Stomach (tissue), 9 donors: ENCODE measurements around the gene ERCC2. TPM values are rescaled to one million over a fixed set of nuclear protein-coding genes. Genes with fewer than 3 reads are reported as not detected.

Source experiments
- DNase-seq, 2 donors: peaks; one replicate each; pipeline versions ENCODE4 v3.0.0 to v3.0.0-alpha.2; 2013 to 2019
- H3K27ac ChIP-seq, 5 donors: fragments of 200-600 bp in 4 of 5; sonication (generic) in 4 of 5; one replicate each; pipeline ENCODE4 v1.5.1; 2013 to 2019; ENCODE audit warnings: mild to moderate bottlenecking in 1 of 5, moderate library complexity in 1 of 5
- H3K27me3 ChIP-seq, 3 donors: fragments of 200-600 bp; sonication (generic); one replicate each; pipeline ENCODE4 v1.5.1; 2017 to 2019; ENCODE audit warnings: mixed run types in 1 of 3
- H3K36me3 ChIP-seq, 4 donors: fragments of 200-600 bp; sonication (generic); 1 replicate in 3 of 4; 2 replicates in 1 of 4; pipeline ENCODE4 v1.5.1; 2016 to 2019
- H3K4me1 ChIP-seq, 4 donors: fragments of 200-600 bp; sonication (generic); one replicate each; pipeline ENCODE4 v1.5.1; 2016 to 2019
- H3K4me3 ChIP-seq, 4 donors: fragments of 200-600 bp; sonication (generic) in 3 of 4; one replicate each; pipeline ENCODE4 v1.5.1; 2016 to 2019; ENCODE audit warnings: mild to moderate bottlenecking in 1 of 4
- H3K9me3 ChIP-seq, 4 donors: fragments of 200-600 bp; sonication (generic); one replicate each; pipeline ENCODE4 v1.5.1; 2016 to 2019
- EP300 ChIP-seq: sonication (generic); formaldehyde crosslinking; IDR thresholded peaks from one replicate; pipeline ENCODE4 v1.6.1; 2017; ENCODE audit warnings: antibody characterized with exemption
- POLR2A ChIP-seq, 4 donors: fragments of 450-650 bp; IDR thresholded peaks; one replicate each; pipeline ENCODE4 v1.6.1; 2016; ENCODE audit warnings: antibody characterized with exemption in 4 of 4, control low read depth in 2 of 4, mild to moderate bottlenecking in 1 of 4, moderate library complexity in 1 of 4
- POLR2AphosphoS5 ChIP-seq, 3 donors: sonication (generic); formaldehyde crosslinking; IDR thresholded peaks; one replicate each; pipeline ENCODE4 v1.6.1; 2016; ENCODE audit warnings: antibody characterized with exemption in 3 of 3
- WGBS, 5 donors: extraction: QIAGEN DNeasy Blood & Tissue Kit in 3 of 5; methylation state at CpG; one replicate each; pipeline versions ENCODE4 v1.1.5 to v1.1.7; 2013 to 2018; 5-methylcytosine and 5-hydroxymethylcytosine counted together
- intact Hi-C: fragments of 100-400 bp; cut with DNase I; formaldehyde crosslinking; loops from one replicate; pipeline ENCODE4 v1.15.1; 2023; ENCODE audit warnings: low total_unique reads
- polyA plus RNA-seq, 3 donors: library from polyadenylated mRNA; stranded (reverse); fragments of 200-250 nt; gene quantifications; one replicate each; pipeline ENCODE4 v1.2.3, GENCODE V29; 2013
- total RNA-seq, 5 donors: library from RNA; depleted of rRNA; stranded (reverse); fragments of >200 nt; gene quantifications; one replicate each; pipeline versions ENCODE4 v1.1.0 to v1.2.3, GENCODE V29; 2014 to 2016
- TF ChIP-seq, protein P1 (sequence below), 7 experiments: fragments of 450-650 bp in 4 of 7; fragments of 200-600 bp in 3 of 7; sonication (generic) in 3 of 7; IDR thresholded peaks; one replicate each; pipeline ENCODE4 v1.5.1; 2016 to 2019; ENCODE audit warnings: antibody characterized with exemption in 7 of 7, control low read depth in 2 of 7, mild to moderate bottlenecking in 1 of 7
- donor health status: healthy with polysubstance abuse.
- donor health status: Bipolar disorder and iron deficiency.
- donor health status: healthy.

ERCC2 gene
- total and polyA plus RNA-seq, 8 donors: 5.3 to 77.3 (median 8.7) TPM

DNA sequence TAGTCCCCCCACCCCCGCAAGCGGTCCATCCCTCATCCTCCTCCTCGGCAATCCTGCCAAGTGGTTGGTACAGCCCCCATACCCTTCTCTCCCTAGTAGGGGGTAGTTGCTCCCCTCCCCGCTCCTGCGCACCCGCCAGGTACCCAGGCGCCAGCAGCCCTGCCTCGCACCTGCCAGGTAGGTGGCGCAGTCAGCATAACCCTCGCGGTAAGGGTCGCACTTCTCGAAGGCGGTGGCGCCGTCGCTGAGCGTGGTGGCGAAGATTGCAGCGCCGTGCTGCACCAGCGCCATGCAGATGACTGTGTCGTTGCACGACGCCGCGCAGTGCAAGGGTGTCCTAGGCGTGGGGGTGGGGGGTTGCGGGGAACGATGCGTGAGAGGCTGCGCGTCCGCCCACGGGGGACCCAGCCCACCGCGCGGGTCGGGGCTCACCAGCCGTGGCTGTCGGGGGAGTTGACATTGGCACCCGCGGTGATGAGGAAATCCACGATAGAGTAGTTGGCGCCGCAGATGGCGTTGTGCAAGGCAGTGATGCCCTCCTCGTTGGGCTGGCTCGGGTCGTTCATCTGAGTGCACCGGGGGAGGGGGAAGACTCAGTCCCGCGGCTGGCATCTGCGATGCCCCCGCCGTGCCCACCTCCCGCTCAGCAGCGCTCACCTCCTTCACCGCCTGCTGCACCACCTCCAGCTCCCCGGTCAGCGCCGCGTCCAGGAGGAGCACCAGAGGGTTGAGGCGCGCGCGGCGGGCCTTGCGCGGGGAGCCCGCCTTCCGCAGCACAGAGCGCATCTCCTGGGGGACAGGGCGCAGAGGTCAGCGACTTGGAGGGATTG is 15.2 kb upstream of the ERCC2 start:
- intact Hi-C loops: no loop called here
- no peak for TF ChIP-seq EP300
- TF ChIP-seq POLR2AphosphoS5 (IDR thresholded peaks at IDR 0.05): no peak
- TF ChIP-seq, protein P1, sequence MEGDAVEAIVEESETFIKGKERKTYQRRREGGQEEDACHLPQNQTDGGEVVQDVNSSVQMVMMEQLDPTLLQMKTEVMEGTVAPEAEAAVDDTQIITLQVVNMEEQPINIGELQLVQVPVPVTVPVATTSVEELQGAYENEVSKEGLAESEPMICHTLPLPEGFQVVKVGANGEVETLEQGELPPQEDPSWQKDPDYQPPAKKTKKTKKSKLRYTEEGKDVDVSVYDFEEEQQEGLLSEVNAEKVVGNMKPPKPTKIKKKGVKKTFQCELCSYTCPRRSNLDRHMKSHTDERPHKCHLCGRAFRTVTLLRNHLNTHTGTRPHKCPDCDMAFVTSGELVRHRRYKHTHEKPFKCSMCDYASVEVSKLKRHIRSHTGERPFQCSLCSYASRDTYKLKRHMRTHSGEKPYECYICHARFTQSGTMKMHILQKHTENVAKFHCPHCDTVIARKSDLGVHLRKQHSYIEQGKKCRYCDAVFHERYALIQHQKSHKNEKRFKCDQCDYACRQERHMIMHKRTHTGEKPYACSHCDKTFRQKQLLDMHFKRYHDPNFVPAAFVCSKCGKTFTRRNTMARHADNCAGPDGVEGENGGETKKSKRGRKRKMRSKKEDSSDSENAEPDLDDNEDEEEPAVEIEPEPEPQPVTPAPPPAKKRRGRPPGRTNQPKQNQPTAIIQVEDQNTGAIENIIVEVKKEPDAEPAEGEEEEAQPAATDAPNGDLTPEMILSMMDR (IDR thresholded peaks at IDR 0.05): no peak
- no peak for TF ChIP-seq POLR2A (IDR thresholded peaks at IDR 0.05)
- Histone ChIP-seq H3K9me3 (no peaks in the 10 kb centered on the region), H3K4me3 (no peak overlapping the region), H3K36me3 (no peaks in the 10 kb centered on the region), H3K27ac (no peak overlapping the region), H3K27me3 (peaks cover 0 to 57% (median 20%) of the 10 kb centered on the region in 3 donors), H3K4me1 (peaks cover 0 to 11% (median 5%) of the 10 kb centered on the region in 4 donors)
- 8 to 14% (median 9%) methylated on average over 34 to 75 of the region's 75 CpGs for WGBS, 5 donors
- DNase-seq: no peak

DNA sequence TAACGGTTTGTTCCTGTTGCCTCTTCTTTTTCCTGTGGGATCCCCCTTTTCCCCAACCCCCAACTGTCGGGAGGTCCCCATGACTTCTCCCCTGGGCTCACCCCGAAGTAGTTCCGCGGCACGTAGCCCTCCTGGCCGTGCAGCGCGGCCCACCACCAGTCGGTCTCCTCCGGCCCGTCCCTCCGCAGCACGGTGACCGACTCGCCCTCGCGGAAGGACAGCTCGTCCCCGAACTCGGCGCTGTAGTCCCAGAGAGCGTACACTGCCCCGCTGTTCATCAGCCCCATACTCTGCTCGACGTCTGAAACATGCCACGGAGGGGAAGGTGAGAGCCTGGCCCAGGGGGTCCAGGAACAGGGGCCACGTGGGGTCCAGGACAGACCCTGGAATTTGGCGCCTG is 12.1 kb upstream of the ERCC2 start:
- no peak overlapping the region for H3K4me3 ChIP-seq
- intact Hi-C loops: no loop called here
- peaks cover 0 to 4% (median 0%) of the 10 kb centered on the region in 4 donors for H3K36me3 ChIP-seq
- H3K4me1 ChIP-seq: peaks cover 0 to 11% (median 5%) of the 10 kb centered on the region in 4 donors
- WGBS, 5 donors: 84 to 93% (median 92%) methylated on average over 29 of the region's 29 CpGs
- no peak overlapping the region for H3K27ac ChIP-seq
- H3K9me3 ChIP-seq: no peaks in the 10 kb centered on the region
- TF ChIP-seq POLR2AphosphoS5 (IDR thresholded peaks at IDR 0.05) (no peak), EP300 (no peak), POLR2A (IDR thresholded peaks at IDR 0.05) (no peak)
- TF ChIP-seq, protein P1 (IDR thresholded peaks at IDR 0.05): no peak
- DNase-seq: no peak
- peaks cover 0 to 43% (median 20%) of the 10 kb centered on the region in 3 donors for H3K27me3 ChIP-seq

DNA sequence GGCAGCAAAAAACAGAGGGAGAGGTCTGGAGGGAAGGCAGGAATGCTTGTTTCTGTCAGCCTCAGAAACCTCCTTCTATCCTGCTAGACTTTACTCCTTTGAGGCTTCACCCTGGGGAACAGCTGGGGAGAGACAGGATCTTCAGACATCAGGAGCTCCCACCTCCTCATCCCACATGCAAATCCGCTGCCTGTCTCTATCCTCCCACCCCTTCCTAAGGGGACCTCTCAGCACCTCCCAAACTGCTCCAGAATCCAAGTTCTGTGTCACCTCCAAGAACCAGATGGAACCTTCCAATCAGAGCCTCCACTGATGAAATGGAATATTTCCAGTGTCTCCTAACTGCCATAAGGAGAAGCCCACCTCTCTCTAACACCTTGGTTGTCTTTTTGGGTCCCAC is 9.7 kb upstream of the ERCC2 start:
- TF ChIP-seq POLR2A (IDR thresholded peaks at IDR 0.05): no peak
- TF ChIP-seq, protein P1 (IDR thresholded peaks at IDR 0.05): no peak
- TF ChIP-seq POLR2AphosphoS5 (IDR thresholded peaks at IDR 0.05): no peak
- no peak for TF ChIP-seq EP300
- Histone ChIP-seq H3K9me3 (no peaks in the 10 kb centered on the region), H3K27me3 (peaks cover 0 to 20% (median 4%) of the 10 kb centered on the region in 3 donors), H3K4me1 (no peaks in the 10 kb centered on the region), H3K4me3 (no peak overlapping the region), H3K27ac (no peak overlapping the region), H3K36me3 (peaks cover 0 to 4% (median 0%) of the 10 kb centered on the region in 4 donors)
- intact Hi-C loops: no loop called here
- DNase-seq: no peak
- WGBS, 5 donors: 82 to 100% (median 92%) methylated on average over 1 of the region's 1 CpG

- 56 to 68% (median 61%) methylated on average over 13 of the region's 13 CpGs for WGBS, 5 donors
- DNase-seq: peak in 1 of 2 donors; percentile 51
- Histone ChIP-seq H3K4me1 (peaks cover 0 to 2% (median 2%) of the 10 kb centered on the region in 4 donors), H3K27me3 (no peaks in the 10 kb centered on the region), H3K27ac (no peak overlapping the region), H3K36me3 (peaks cover 0 to 4% (median 0%) of the 10 kb centered on the region in 4 donors), H3K9me3 (no peaks in the 10 kb centered on the region), H3K4me3 (no peak overlapping the region)
- TF ChIP-seq POLR2A (IDR thresholded peaks at IDR 0.05): no peak
- TF ChIP-seq, protein P1 (IDR thresholded peaks at IDR 0.05): no peak
- TF ChIP-seq EP300: no peak
- no peak for TF ChIP-seq POLR2AphosphoS5 (IDR thresholded peaks at IDR 0.05)
- intact Hi-C loops: no loop called here
Measured at GRCh38 chr19:45376045-45376724, 5.8 kb upstream of the ERCC2 start.
